Stomach smooth muscle (tissue), 2 donors: ENCODE measurements around the gene PDLIM5.
"Not testable (repeated sequence)": the region's sequence is repeated elsewhere in the genome, so short reads cannot be mapped to it uniquely, and the experiment has no call there.

Experiments
- H3K27ac ChIP-seq: one replicate; pipeline ENCODE4 v1.7.0; 2013; ENCODE audit warnings: mild to moderate bottlenecking, low read length, inconsistent platforms
- H3K27me3 ChIP-seq, 2 donors: one replicate each; pipeline ENCODE4 v1.7.0; 2013; ENCODE audit warnings: low read length in 2 of 2; ENCODE audit not compliant: insufficient read depth in 2 of 2, control insufficient read depth in 1 of 2
- H3K36me3 ChIP-seq, 2 donors: one replicate each; pipeline ENCODE4 v1.7.0; 2013; ENCODE audit warnings: low read length in 2 of 2; ENCODE audit not compliant: control insufficient read depth in 2 of 2, insufficient read depth in 2 of 2
- H3K4me1 ChIP-seq: one replicate; pipeline ENCODE4 v1.7.0; 2013; ENCODE audit warnings: low read length; ENCODE audit not compliant: control insufficient read depth, insufficient read depth
- H3K4me3 ChIP-seq, 2 donors: one replicate each; pipeline ENCODE4 v1.7.0; 2013; ENCODE audit warnings: low read length in 2 of 2
- H3K9ac ChIP-seq, 2 donors: one replicate each; pipeline ENCODE4 v1.7.0; 2013; ENCODE audit warnings: low read length in 2 of 2, mild to moderate bottlenecking in 1 of 2
- H3K9me3 ChIP-seq, 2 donors: one replicate each; pipeline ENCODE4 v1.7.0; 2013; ENCODE audit warnings: low read length in 2 of 2; ENCODE audit not compliant: control insufficient read depth in 2 of 2
- donor health status: healthy.
- donor health status: Pancreatic carcinoma.

Gene PDLIM5

DNA sequence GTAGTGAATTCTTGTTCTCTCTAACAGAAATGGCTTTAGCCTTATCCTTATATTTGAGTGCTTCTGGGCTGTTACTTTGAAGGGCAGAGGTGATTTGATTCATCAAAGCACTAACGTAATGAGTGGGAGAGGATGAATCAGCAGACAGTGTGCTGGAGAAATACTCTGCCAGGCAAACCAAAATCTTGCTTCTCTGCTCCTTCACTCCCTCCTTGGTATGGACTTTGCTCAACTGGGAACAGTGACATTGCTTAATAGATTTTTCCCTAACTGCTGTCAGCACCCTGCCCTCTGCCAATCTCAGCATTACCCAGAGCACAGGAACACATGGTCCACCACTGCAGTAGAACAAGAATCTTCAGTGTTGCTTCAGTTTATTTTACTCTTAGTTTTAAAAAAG, 56.0 kb downstream of the PDLIM5 start:
- H3K27me3 ChIP-seq, result no peaks in the 10 kb centered on the region
- peak overlapping the region in 1 of 2 donors; percentile 17 for H3K4me3 ChIP-seq
- H3K4me1 ChIP-seq, result peaks cover 23% of the 10 kb centered on the region
- H3K9me3 ChIP-seq, result no peaks in the 10 kb centered on the region
- H3K27ac ChIP-seq, result peak overlapping the region; percentile 12
- no peaks in the 10 kb centered on the region for H3K36me3 ChIP-seq
- no peak overlapping the region for H3K9ac ChIP-seq

DNA sequence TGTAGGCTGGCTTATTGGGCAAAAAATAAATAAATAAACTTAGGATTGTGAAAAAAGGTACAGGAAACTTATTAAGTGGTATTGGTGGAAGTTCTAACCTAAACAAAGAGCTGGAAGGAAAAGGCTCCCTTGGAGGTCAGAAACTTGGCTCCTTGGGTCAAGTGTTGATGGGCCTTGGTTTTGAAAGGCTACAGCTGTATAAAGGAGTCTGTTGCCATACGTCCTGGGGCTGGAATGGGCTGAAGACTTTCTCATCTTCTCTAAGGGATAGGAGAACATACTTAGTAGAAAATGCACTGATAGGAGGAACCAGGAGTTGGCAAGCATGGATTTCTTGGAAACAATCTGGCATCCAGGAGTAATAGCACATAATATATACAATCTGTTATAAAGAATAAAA, 56.6 kb downstream of the PDLIM5 start:
- Histone ChIP-seq H3K4me1 (peaks cover 23% of the 10 kb centered on the region), H3K9ac (no peak overlapping the region)

DNA sequence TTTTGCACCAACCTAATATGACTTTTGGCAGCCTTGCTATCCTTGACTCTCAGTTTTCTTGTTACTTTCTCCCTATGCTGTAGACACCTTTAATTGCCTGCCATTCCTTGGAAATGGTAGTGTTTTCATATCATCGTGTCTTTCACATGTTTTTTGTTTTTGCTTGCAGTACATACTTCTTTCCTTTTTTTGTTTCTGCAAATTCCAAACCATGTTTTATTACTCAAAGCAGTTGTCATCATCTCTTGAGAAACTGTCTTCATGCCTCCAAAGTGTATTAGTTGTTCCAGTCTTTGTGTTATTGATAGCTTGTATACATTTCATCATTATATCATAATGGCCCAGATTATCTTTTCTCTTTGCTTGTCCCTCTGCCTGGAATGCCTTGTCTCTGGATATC, 57.1 kb downstream of the PDLIM5 start:
- Histone ChIP-seq H3K4me1 (peaks cover 23% of the 10 kb centered on the region), H3K4me3 (no peak overlapping the region), H3K27ac (no peak overlapping the region), H3K27me3 (no peaks in the 10 kb centered on the region), H3K9ac (no peak overlapping the region), H3K36me3 (no peaks in the 10 kb centered on the region), H3K9me3 (no peaks in the 10 kb centered on the region)

More for the DNA sequence above, 56.6 kb downstream of the PDLIM5 start:
- Histone ChIP-seq H3K36me3 (no peaks in the 10 kb centered on the region), H3K9me3 (no peaks in the 10 kb centered on the region), H3K4me3 (no peak overlapping the region), H3K27ac (no peak overlapping the region), H3K27me3 (no peaks in the 10 kb centered on the region)

DNA sequence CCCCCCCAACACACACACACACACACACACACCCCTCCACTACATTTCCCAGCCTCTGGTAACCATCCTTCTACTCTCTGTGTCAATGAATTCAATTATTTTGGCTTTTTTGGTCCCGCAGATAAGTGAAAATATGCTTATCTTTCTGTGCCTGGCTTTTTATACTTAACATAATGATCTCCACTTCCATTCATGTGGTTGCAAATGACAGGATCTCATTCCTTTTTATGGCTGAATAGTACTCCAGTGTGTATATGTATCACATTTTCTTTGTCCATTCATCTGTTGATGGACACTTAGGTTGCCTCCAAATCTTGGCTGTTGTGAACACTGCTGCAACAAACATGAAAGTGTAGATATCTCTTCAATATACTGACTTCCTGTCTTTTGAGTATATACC, 59.8 kb downstream of the PDLIM5 start:
- Histone ChIP-seq H3K27ac (no peak overlapping the region), H3K9me3 (no peaks in the 10 kb centered on the region), H3K36me3 (no peaks in the 10 kb centered on the region), H3K9ac (no peak overlapping the region), H3K27me3 (no peaks in the 10 kb centered on the region), H3K4me1 (peaks cover 19% of the 10 kb centered on the region), H3K4me3 (no peak overlapping the region)

DNA sequence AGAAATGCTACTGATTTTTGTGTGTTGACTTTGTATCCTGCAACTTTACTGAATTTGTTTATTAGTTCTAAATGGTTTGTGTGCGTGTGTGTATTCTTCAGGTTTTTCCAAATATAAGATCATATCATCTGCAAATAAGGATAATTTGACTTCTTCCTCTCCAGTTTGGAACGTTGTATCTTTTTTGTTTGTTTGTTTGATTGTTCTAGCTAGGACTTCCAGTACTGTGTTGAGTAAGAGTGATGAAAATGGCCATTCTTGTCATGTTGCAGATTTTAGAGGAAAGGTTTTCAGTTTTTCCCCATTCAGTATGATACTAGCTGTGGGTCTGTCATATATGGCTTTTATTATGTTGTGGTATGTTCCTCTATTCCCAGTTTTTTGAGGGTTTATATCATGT, 61.8 kb downstream of the PDLIM5 start:
- not testable (repeated sequence) for H3K27ac ChIP-seq, H3K27me3 ChIP-seq, H3K9me3 ChIP-seq, H3K4me1 ChIP-seq, H3K4me3 ChIP-seq, H3K9ac ChIP-seq, H3K36me3 ChIP-seq

DNA sequence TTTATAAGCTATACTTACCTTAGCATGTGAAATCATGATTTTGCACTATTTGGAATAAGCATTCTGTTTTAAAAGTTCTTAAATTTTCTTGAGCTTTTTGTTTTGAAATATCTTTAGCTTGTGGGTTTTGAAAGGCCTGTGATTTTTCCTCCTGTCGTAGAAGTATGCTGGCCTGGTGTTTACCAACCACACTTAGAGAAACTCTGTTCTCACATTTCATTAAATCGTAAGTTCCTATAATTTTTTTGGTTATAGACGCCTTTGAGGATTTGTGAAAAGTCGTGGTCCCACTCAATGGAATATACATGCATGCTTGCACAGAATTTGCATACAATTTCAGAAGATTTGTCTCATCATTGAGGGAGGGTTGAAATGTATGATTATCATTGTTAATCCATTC, 63.6 kb downstream of the PDLIM5 start:
- H3K4me3 ChIP-seq, result no peak overlapping the region
- no peaks in the 10 kb centered on the region for H3K27me3 ChIP-seq
- H3K27ac ChIP-seq, result no peak overlapping the region
- H3K9ac ChIP-seq, result no peak overlapping the region
- H3K9me3 ChIP-seq, result no peaks in the 10 kb centered on the region
- H3K4me1 ChIP-seq, result peaks cover 3% of the 10 kb centered on the region
- H3K36me3 ChIP-seq, result no peaks in the 10 kb centered on the region

DNA sequence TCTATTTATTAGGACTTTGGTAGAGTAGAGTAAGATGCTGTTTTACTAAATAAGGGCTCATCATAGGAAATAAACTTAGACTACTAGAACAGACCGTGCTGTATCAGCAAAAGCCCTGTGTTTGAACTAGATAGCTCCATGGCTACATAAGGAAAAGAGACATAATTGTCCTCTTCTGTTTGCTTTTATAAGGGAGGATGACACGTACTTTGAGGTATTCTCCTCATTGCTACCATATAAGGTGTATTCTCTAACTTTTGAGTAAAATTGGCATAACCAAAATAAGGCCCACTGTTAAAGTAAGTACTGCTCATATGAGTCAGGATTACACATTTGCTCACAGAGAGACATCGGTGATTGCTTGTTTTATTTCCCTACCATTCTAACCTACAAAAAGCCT, 64.3 kb downstream of the PDLIM5 start:
- H3K36me3 ChIP-seq, result no peaks in the 10 kb centered on the region
- H3K27ac ChIP-seq, result no peak overlapping the region
- H3K9ac ChIP-seq, result no peak overlapping the region
- peaks cover 3% of the 10 kb centered on the region for H3K4me1 ChIP-seq
- H3K4me3 ChIP-seq, result no peak overlapping the region
- H3K9me3 ChIP-seq, result no peaks in the 10 kb centered on the region
- H3K27me3 ChIP-seq, result no peaks in the 10 kb centered on the region

DNA sequence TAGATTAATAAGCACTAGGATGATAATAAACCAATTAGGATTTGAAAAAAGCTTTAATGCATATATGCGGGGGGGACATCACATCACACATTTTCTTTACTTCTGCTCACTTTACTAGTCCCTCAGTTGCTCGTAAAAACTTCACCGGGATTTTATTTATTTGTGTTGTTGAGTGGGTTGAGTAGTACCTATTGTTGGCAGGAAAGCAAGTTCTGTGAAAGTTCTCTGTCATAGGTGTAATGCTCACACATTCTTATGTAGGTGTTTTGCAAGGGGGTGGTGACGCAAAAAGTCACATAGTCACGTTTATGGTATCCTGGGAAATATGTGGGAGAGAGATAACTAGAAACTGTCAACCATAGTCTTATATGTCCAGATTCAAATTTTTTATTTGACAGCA, 65.3 kb downstream of the PDLIM5 start:
- no peak overlapping the region for H3K4me3 ChIP-seq
- H3K27ac ChIP-seq, result no peak overlapping the region
- H3K4me1 ChIP-seq, result peaks cover 3% of the 10 kb centered on the region
- no peaks in the 10 kb centered on the region for H3K9me3 ChIP-seq
- no peaks in the 10 kb centered on the region for H3K36me3 ChIP-seq
- no peaks in the 10 kb centered on the region for H3K27me3 ChIP-seq
- H3K9ac ChIP-seq, result no peak overlapping the region

DNA sequence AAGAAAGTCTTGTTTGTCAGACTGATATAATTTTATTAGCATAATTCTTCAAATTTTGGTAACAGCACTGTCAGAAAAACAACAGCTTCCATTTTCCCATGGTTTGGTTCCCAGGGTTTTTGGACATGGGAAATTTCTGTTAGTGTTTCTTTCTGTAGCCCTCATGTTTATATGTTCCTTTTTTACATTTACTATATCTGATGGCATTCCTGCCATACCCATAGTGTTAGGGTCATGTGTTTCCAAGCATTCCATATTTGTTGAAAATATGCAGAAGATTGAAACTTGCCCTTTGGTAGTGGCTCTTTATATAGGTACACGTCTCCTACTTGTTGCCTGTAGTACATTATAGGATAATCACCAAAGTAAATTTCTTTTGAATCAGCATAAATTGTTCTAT, 65.8 kb downstream of the PDLIM5 start:
- Histone ChIP-seq H3K4me3 (no peak overlapping the region), H3K27me3 (no peaks in the 10 kb centered on the region), H3K9me3 (no peaks in the 10 kb centered on the region), H3K9ac (no peak overlapping the region), H3K4me1 (peaks cover 3% of the 10 kb centered on the region), H3K36me3 (no peaks in the 10 kb centered on the region), H3K27ac (no peak overlapping the region)

DNA sequence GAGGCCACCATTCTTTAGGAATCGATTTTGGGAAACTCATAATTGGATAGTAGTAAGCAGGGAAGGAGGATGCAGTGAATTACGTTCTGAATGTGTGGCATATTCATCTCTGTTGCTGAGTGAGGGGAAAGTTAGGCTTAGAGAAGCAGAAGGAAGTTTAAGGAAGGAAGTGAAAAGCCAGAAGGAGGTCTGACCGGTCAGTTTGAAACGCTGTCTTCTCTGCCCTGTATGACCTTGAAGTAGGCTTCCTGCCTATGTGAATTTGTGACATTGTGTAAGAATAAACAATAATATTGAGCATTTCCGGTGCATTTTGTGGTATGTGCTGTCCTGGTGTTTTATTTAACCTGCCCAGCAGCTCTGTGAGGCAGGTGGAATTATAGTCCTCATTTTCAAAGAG, 67.3 kb downstream of the PDLIM5 start:
- H3K4me3 ChIP-seq, result no peak overlapping the region
- H3K27ac ChIP-seq, result no peak overlapping the region
- H3K36me3 ChIP-seq, result no peaks in the 10 kb centered on the region
- no peaks in the 10 kb centered on the region for H3K9me3 ChIP-seq
- H3K9ac ChIP-seq, result no peak overlapping the region
- no peaks in the 10 kb centered on the region for H3K27me3 ChIP-seq
- peaks cover 3% of the 10 kb centered on the region for H3K4me1 ChIP-seq

DNA sequence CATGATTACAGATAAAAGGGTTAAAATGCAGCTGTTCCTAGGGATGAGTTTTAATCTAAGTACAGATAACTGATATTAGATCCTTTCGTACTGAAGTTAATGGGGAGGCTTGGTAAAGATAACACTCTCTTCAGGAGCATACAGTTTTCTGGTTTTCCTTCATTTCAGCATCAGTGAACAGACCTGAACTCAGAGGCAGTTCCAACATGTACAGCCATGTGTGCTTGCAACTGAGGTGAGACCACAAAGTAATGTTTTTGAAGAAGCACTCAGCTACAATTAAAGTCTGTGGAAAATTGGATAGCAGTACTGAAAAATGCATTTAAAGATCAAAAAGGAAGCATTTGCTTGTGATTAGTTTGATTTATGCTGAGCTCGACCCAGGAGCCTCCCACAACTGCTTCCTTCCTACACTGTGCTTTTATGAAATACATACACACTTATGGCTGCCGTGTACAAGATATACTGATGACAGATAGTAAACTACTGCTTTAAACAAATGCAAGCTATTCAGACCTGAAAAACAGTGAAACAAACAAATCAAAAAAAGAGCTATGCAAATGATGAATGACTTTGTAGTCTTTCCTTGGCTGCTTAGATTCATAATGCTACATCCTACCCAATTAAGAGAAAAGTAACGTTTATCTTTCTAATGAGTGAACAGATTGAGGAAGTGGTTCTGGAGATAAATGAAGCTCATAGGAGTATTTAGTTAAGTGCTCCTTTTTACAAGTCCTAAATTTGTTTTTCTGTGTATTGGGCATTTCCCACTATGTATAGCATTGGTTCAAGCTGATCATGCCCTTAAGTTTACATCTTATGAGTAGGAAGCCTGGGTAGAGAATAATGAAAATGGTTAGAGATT, 68.4 kb downstream of the PDLIM5 start:
- H3K27me3 ChIP-seq, result no peaks in the 10 kb centered on the region
- H3K9ac ChIP-seq, result no peak overlapping the region
- H3K4me3 ChIP-seq, result peak overlapping the region in 1 of 2 donors; percentile 22
- no peaks in the 10 kb centered on the region for H3K36me3 ChIP-seq
- no peak overlapping the region for H3K27ac ChIP-seq
- peaks cover 3% of the 10 kb centered on the region for H3K4me1 ChIP-seq
- no peaks in the 10 kb centered on the region for H3K9me3 ChIP-seq
